ENCODE results near the gene SRGAP2B.
"Not testable (repeated sequence)": the region's sequence is repeated elsewhere in the genome, so short reads cannot be mapped to it uniquely, and the experiment has no call there.

DNA sequence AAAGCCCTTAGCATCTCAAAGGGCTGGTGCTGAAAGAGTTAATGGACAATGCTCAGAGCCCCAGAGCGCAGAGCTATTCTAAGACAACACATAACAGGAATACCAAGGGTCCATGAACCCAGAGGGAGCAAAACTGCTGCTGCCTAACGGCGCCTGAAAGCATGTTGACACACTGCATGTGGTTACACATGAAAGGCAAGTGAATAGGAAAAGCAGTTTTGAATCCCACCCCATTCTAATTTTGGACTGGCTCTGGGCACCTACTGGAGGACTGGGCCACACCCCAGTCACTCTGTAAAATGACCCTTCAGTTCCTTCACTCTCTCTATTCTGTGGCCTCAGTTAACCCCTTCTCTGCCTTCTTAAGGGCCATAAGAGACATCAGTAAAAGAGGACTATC, 123.2 kb downstream of the SRGAP2B start:
- TF ChIP-seq, protein P1, sequence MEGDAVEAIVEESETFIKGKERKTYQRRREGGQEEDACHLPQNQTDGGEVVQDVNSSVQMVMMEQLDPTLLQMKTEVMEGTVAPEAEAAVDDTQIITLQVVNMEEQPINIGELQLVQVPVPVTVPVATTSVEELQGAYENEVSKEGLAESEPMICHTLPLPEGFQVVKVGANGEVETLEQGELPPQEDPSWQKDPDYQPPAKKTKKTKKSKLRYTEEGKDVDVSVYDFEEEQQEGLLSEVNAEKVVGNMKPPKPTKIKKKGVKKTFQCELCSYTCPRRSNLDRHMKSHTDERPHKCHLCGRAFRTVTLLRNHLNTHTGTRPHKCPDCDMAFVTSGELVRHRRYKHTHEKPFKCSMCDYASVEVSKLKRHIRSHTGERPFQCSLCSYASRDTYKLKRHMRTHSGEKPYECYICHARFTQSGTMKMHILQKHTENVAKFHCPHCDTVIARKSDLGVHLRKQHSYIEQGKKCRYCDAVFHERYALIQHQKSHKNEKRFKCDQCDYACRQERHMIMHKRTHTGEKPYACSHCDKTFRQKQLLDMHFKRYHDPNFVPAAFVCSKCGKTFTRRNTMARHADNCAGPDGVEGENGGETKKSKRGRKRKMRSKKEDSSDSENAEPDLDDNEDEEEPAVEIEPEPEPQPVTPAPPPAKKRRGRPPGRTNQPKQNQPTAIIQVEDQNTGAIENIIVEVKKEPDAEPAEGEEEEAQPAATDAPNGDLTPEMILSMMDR (IDR thresholded peaks at IDR 0.05; ENCODE audit: extremely low read depth in 1 of 2, insufficient read depth in 1 of 2, low read depth in 1 of 2, low read length in 2 of 2), result not testable (repeated sequence)
- TF ChIP-seq, protein P2, sequence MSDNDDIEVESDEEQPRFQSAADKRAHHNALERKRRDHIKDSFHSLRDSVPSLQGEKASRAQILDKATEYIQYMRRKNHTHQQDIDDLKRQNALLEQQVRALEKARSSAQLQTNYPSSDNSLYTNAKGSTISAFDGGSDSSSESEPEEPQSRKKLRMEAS (IDR thresholded peaks at IDR 0.05; ENCODE audit: insufficient read depth, insufficient read length), result not testable (repeated sequence)
- TF ChIP-seq POLR2A (IDR thresholded peaks at IDR 0.05; ENCODE audit: low read depth, low read length); POLR2AphosphoS5 (IDR thresholded peaks at IDR 0.05; ENCODE audit: insufficient read depth, low read depth, low read length): not testable (repeated sequence)

All from endothelial cell of umbilical vein (primary cell).